ENCODE data around the gene PLVAP. TPM values are rescaled to one million over a fixed set of nuclear protein-coding genes. Genes with fewer than 3 reads are reported as not detected.

PLVAP gene
- total and polyA plus RNA-seq, 9 of the 15 experiments (the other 6 are each of a cell fraction or from before 2014, with no cell fraction given) = 0.09 to 0.84 (median 0.51) TPM; not detected in 4

DNA sequence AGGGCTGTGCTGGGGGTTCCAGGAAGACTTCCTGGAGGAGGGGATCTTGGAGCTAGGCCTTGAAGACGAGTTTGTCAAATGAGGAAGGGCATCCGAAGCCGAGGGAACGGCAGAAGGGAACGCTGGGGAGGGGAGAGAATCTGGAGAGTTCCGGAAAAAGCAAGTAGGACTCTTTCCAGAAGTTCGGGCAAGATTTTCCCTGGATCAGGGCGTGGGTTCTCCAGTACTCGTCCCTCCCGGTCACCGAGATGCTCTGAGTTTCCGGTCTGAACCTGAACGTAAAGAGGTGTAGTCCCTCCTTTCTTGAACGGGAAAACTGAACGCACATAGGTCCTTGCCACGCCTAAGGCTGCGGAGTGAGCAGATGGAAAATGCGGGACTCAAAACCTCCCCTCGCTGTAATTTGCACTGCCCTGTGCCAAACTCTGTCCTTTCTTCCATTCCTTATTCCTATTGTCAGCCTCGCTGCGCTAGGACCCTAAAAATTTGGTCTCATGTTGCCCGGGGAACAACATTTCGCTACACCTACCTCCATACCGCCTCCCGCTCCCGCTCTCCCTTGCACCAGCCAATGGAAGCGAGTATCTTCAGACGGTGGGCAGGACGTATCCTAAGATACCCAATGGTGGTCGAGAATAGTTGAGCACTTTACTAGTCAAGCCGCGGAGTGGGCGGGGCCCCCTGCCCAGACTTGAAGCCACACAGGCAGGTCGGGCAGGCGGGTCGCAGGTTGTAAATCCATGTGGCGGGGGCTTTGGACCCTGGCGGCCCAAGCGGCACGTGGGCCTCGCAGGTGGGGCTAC, 40.1 kb downstream of the PLVAP start, which contains the start of gene GTPBP3 (continued):
- TF ChIP-seq, protein P1, sequence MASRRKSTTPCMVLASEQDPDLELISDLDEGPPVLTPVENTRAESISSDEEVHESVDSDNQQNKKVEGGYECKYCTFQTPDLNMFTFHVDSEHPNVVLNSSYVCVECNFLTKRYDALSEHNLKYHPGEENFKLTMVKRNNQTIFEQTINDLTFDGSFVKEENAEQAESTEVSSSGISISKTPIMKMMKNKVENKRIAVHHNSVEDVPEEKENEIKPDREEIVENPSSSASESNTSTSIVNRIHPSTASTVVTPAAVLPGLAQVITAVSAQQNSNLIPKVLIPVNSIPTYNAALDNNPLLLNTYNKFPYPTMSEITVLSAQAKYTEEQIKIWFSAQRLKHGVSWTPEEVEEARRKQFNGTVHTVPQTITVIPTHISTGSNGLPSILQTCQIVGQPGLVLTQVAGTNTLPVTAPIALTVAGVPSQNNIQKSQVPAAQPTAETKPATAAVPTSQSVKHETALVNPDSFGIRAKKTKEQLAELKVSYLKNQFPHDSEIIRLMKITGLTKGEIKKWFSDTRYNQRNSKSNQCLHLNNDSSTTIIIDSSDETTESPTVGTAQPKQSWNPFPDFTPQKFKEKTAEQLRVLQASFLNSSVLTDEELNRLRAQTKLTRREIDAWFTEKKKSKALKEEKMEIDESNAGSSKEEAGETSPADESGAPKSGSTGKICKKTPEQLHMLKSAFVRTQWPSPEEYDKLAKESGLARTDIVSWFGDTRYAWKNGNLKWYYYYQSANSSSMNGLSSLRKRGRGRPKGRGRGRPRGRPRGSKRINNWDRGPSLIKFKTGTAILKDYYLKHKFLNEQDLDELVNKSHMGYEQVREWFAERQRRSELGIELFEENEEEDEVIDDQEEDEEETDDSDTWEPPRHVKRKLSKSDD (conservative IDR thresholded peaks at IDR 0.05; ENCODE audit: low read length) = 0 out of 2 replicates have a peak, but pooled peaks have one; percentile 91
- TF ChIP-seq, protein P2, sequence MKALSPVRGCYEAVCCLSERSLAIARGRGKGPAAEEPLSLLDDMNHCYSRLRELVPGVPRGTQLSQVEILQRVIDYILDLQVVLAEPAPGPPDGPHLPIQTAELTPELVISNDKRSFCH (CRISPR knock-in tag; IDR thresholded peaks at IDR 0.05) = no peak
- TF ChIP-seq, protein P2 (tag; IDR thresholded peaks at IDR 0.05) = peak; percentile 80
- TF ChIP-seq PHB (CRISPR knock-in tag; IDR thresholded peaks at IDR 0.05) (no peak), RBM14 (IDR thresholded peaks at IDR 0.05; ENCODE audit: borderline replicate concordance, insufficient read depth, low read depth, low read length) (no peak), PPARD (CRISPR knock-in tag; IDR thresholded peaks at IDR 0.05) (no peak), MIER1 (IDR thresholded peaks at IDR 0.05; ENCODE audit: low read depth) (0 out of 2 replicates have a peak, but pooled peaks have one; percentile 79), ZNF121 (CRISPR knock-in tag; conservative IDR thresholded peaks at IDR 0.05) (no peak), TCF3 (CRISPR knock-in tag; IDR thresholded peaks at IDR 0.05) (0 out of 2 replicates have a peak, but pooled peaks have one; percentile 3), POU5F1 (IDR thresholded peaks at IDR 0.05; ENCODE audit: borderline replicate concordance, low read depth, low read length, partially characterized antibody) (no peak), SAP30 (IDR thresholded peaks at IDR 0.05; ENCODE audit: borderline replicate concordance, insufficient read depth, low read depth, low read length, poor library complexity, severe bottlenecking) (peak; percentile 50), SNIP1 (IDR thresholded peaks at IDR 0.05; ENCODE audit: low read depth) (peak; percentile 53), SNRNP70 (optimal IDR thresholded peaks at IDR 0.05; ENCODE audit: low read depth, low read length) (no peak), NUFIP1 (IDR thresholded peaks at IDR 0.05; ENCODE audit: partially characterized antibody) (no peak), BRCA1 (IDR thresholded peaks at IDR 0.05) (no peak), BRCA1 (CRISPR knock-in tag; IDR thresholded peaks at IDR 0.05) (no peak), SP2 (IDR thresholded peaks at IDR 0.05; ENCODE audit: extremely low read depth, low read depth, low read length, poor library complexity, severe bottlenecking) (peak; percentile 83), SAFB (IDR thresholded peaks at IDR 0.05; ENCODE audit: borderline replicate concordance, low read depth, low read length) (no peak), FOXJ3 (CRISPR knock-in tag; IDR thresholded peaks at IDR 0.05) (no peak)
- TF ChIP-seq, protein P3, sequence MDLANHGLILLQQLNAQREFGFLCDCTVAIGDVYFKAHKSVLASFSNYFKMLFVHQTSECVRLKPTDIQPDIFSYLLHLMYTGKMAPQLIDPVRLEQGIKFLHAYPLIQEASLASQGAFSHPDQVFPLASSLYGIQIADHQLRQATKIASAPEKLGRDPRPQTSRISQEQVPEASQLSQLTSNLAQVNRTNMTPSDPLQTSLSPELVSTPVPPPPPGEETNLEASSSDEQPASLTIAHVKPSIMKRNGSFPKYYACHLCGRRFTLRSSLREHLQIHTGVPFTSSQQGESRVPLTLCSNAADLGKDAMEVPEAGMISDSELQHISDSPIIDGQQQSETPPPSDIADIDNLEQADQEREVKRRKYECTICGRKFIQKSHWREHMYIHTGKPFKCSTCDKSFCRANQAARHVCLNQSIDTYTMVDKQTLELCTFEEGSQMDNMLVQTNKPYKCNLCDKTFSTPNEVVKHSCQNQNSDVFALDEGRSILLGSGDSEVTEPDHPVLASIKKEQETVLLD (IDR thresholded peaks at IDR 0.05) = peak; percentile 22; the same call in 1 of the 2 replicates
- TF ChIP-seq, protein P4, sequence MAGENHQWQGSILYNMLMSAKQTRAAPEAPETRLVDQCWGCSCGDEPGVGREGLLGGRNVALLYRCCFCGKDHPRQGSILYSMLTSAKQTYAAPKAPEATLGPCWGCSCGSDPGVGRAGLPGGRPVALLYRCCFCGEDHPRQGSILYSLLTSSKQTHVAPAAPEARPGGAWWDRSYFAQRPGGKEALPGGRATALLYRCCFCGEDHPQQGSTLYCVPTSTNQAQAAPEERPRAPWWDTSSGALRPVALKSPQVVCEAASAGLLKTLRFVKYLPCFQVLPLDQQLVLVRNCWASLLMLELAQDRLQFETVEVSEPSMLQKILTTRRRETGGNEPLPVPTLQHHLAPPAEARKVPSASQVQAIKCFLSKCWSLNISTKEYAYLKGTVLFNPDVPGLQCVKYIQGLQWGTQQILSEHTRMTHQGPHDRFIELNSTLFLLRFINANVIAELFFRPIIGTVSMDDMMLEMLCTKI (IDR thresholded peaks at IDR 0.05; ENCODE audit: partially characterized antibody) = no peak

Data from K562 (cell line).